ENCODE data around the gene STARD13.

- TF ChIP-seq, protein P1, sequence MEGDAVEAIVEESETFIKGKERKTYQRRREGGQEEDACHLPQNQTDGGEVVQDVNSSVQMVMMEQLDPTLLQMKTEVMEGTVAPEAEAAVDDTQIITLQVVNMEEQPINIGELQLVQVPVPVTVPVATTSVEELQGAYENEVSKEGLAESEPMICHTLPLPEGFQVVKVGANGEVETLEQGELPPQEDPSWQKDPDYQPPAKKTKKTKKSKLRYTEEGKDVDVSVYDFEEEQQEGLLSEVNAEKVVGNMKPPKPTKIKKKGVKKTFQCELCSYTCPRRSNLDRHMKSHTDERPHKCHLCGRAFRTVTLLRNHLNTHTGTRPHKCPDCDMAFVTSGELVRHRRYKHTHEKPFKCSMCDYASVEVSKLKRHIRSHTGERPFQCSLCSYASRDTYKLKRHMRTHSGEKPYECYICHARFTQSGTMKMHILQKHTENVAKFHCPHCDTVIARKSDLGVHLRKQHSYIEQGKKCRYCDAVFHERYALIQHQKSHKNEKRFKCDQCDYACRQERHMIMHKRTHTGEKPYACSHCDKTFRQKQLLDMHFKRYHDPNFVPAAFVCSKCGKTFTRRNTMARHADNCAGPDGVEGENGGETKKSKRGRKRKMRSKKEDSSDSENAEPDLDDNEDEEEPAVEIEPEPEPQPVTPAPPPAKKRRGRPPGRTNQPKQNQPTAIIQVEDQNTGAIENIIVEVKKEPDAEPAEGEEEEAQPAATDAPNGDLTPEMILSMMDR (IDR thresholded peaks at IDR 0.05) = no peak
- TF ChIP-seq POLR2A (IDR thresholded peaks at IDR 0.05) = no peak
These were observed 104.3 kb downstream of the STARD13 start for GRCh38 chr13:33181264-33181663.
